SU-DHL-6 (cell line): ENCODE data around the gene TERB1.

Experiments used
- EZH2phosphoT487 ChIP-seq: fragments of 200-600 bp; sonication (generic), shearing (Covaris generic); conservative IDR thresholded peaks from 2 replicates; pipeline ENCODE4 v1.6.1; 2018; ENCODE audit warnings: mild to moderate bottlenecking, antibody characterized with exemption, low read length, moderate library complexity, mixed read lengths
- TF ChIP-seq, protein P1 (sequence below): fragments of 200-600 bp; sonication (generic); IDR thresholded peaks from one replicate; pipeline ENCODE4 v1.5.1; 2017; ENCODE audit warnings: antibody characterized with exemption, mild to moderate bottlenecking, low read length, moderate library complexity; ENCODE audit not compliant: insufficient read depth, poor library complexity, severe bottlenecking

- TF ChIP-seq, protein P1, sequence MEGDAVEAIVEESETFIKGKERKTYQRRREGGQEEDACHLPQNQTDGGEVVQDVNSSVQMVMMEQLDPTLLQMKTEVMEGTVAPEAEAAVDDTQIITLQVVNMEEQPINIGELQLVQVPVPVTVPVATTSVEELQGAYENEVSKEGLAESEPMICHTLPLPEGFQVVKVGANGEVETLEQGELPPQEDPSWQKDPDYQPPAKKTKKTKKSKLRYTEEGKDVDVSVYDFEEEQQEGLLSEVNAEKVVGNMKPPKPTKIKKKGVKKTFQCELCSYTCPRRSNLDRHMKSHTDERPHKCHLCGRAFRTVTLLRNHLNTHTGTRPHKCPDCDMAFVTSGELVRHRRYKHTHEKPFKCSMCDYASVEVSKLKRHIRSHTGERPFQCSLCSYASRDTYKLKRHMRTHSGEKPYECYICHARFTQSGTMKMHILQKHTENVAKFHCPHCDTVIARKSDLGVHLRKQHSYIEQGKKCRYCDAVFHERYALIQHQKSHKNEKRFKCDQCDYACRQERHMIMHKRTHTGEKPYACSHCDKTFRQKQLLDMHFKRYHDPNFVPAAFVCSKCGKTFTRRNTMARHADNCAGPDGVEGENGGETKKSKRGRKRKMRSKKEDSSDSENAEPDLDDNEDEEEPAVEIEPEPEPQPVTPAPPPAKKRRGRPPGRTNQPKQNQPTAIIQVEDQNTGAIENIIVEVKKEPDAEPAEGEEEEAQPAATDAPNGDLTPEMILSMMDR = no peak
- no peak for TF ChIP-seq EZH2phosphoT487
Measured at GRCh38 chr16:66758086-66758485, 43.3 kb downstream of the TERB1 start.
